ENCODE data around the gene CCNI2.
"Not testable (repeated sequence)": the region's sequence is repeated elsewhere in the genome, so short reads cannot be mapped to it uniquely, and the experiment has no call there.

Gene CCNI2

GRCh38 chr5:132779961-132780360 is 32.7 kb downstream of the CCNI2 start:
- no peak for DNase-seq (ENCODE audit: low read depth, low spot score)

GRCh38 chr5:132780577-132780976 is 33.4 kb downstream of the CCNI2 start:
- DNase-seq (ENCODE audit: low read depth, low spot score), result no peak

GRCh38 chr5:132781029-132781428 is 33.8 kb downstream of the CCNI2 start:
- DNase-seq (ENCODE audit: low read depth, low spot score), result no peak

- no peak for DNase-seq (ENCODE audit: low read depth, low spot score)
Measured at GRCh38 chr5:132782101-132782500, 34.9 kb downstream of the CCNI2 start.

- DNase-seq (ENCODE audit: low read depth, low spot score), result no peak
Measured at GRCh38 chr5:132785365-132785764, 38.1 kb downstream of the CCNI2 start.

- DNase-seq (ENCODE audit: low read depth, low spot score), result no peak
Measured at GRCh38 chr5:132785864-132786263, 38.6 kb downstream of the CCNI2 start.

GRCh38 chr5:132787076-132787475 is 39.9 kb downstream of the CCNI2 start:
- DNase-seq (ENCODE audit: low read depth, low spot score), result no peak

GRCh38 chr5:132788508-132788907 is 41.3 kb downstream of the CCNI2 start:
- no peak for DNase-seq (ENCODE audit: low read depth, low spot score)

- DNase-seq (ENCODE audit: low read depth, low spot score), result no peak
Measured at GRCh38 chr5:132788990-132789886, 42.0 kb downstream of the CCNI2 start.

GRCh38 chr5:132790201-132790865 is 43.1 kb downstream of the CCNI2 start:
- no peak for DNase-seq (ENCODE audit: low read depth, low spot score)

- DNase-seq (ENCODE audit: low read depth, low spot score), result no peak
Measured at GRCh38 chr5:132791026-132791425, 43.8 kb downstream of the CCNI2 start.

GRCh38 chr5:132797651-132798050 is 50.4 kb downstream of the CCNI2 start:
- no peak for DNase-seq (ENCODE audit: low read depth, low spot score)

- no peak for DNase-seq (ENCODE audit: low read depth, low spot score)
Measured at GRCh38 chr5:132799392-132799791, 52.2 kb downstream of the CCNI2 start.

- DNase-seq (ENCODE audit: low read depth, low spot score), result no peak
Measured at GRCh38 chr5:132800545-132800944, 53.3 kb downstream of the CCNI2 start.

GRCh38 chr5:132802044-132802684 is 54.9 kb downstream of the CCNI2 start:
- no peak for DNase-seq (ENCODE audit: low read depth, low spot score)

- not testable (repeated sequence) for DNase-seq (ENCODE audit: low read depth, low spot score)
Measured at GRCh38 chr5:132802685-132803066, 55.5 kb downstream of the CCNI2 start.

Measured in smooth muscle cell of the brain vasculature (primary cell).